ENCODE results near the gene CEP112. TPM values are rescaled to one million over a fixed set of nuclear protein-coding genes. Genes with fewer than 3 reads are reported as not detected.

CEP112 gene
- total and polyA plus RNA-seq, 2 donors (not counting 3 experiments of a cell fraction or from before 2014, with no cell fraction given): 1.5 to 25.3 TPM

GRCh38 chr17:65670667-65671371 lies 521.1 kb downstream of the CEP112 start:
- Histone ChIP-seq H2AFZ (ENCODE audit: low read depth, low read length) (no peak overlapping the region), H3K9ac (replicated peaks; ENCODE audit: extremely low read depth, insufficient read depth, low read length) (no peak overlapping the region), H3K4me3 (replicated peaks in 1 of 3; ENCODE audit: insufficient read depth in 1 of 3, low read depth in 1 of 3, low read length in 3 of 3) (no peak overlapping the region), H3K4me2 (ENCODE audit: insufficient read depth, low read length) (no peak overlapping the region), H3K4me1 (ENCODE audit: control insufficient read depth, extremely low read depth, insufficient read depth, low read length) (no peaks in the 10 kb centered on the region), H3K79me2 (ENCODE audit: control insufficient read depth, insufficient read depth, low read length) (no peaks in the 10 kb centered on the region), H3K36me3 (ENCODE audit: control insufficient read depth in 2 of 2, extremely low read depth in 1 of 2, insufficient read depth in 2 of 2, low read length in 2 of 2) (no peaks in the 10 kb centered on the region), H3K9me1 (replicated peaks; ENCODE audit: control insufficient read depth, extremely low read depth, insufficient read depth, low read length) (no peaks in the 10 kb centered on the region), H3K27me3 (ENCODE audit: control insufficient read depth in 2 of 2, insufficient read depth in 2 of 2, low read length in 2 of 2) (no peaks in the 10 kb centered on the region), H3K27ac (ENCODE audit: insufficient read depth, low read depth, low read length) (no peak overlapping the region), H4K20me1 (replicated peaks; ENCODE audit: control insufficient read depth, extremely low read depth, insufficient read depth, low read length) (no peaks in the 10 kb centered on the region), H3K9me3 (replicated peaks; ENCODE audit: control insufficient read depth, insufficient read depth, low read length) (no peaks in the 10 kb centered on the region)
- dilution Hi-C loops (cut with MboI; ENCODE audit: extremely low pct_ligation_motif_present, low sequenced_read_pairs) (no loop called here), intact Hi-C loops (cut with micrococcal nuclease) (no loop called here)
- FAIRE-seq: no peak
- no TSS peak for BruUV-seq (replicated peaks)
- no peak for TF ChIP-seq CTCF (IDR thresholded peaks at IDR 0.05; ENCODE audit: extremely low read depth in 1 of 2, insufficient read depth in 1 of 2, low read depth in 1 of 2, low read length in 2 of 2)
- CTCF ChIA-PET: interaction anchor here (1.4 kb wide), 1 partner anchor 14 kb away, joined by 3 read pairs; no protein-coding TSS in a partner anchor
- POLR2A ChIA-PET: no interaction called here
- DNase-seq (ENCODE audit: low read depth, low spot score): no peak

GRCh38 chr17:65668211-65668610 lies 523.7 kb downstream of the CEP112 start:
- Histone ChIP-seq H3K36me3 (ENCODE audit: control insufficient read depth in 2 of 2, extremely low read depth in 1 of 2, insufficient read depth in 2 of 2, low read length in 2 of 2) (no peaks in the 10 kb centered on the region), H4K20me1 (replicated peaks; ENCODE audit: control insufficient read depth, extremely low read depth, insufficient read depth, low read length) (no peaks in the 10 kb centered on the region), H3K9me1 (replicated peaks; ENCODE audit: control insufficient read depth, extremely low read depth, insufficient read depth, low read length) (no peaks in the 10 kb centered on the region), H3K9me3 (replicated peaks; ENCODE audit: control insufficient read depth, insufficient read depth, low read length) (no peaks in the 10 kb centered on the region), H2AFZ (ENCODE audit: low read depth, low read length) (no peak overlapping the region), H3K4me1 (ENCODE audit: control insufficient read depth, extremely low read depth, insufficient read depth, low read length) (no peaks in the 10 kb centered on the region), H3K4me2 (ENCODE audit: insufficient read depth, low read length) (no peak overlapping the region), H3K79me2 (ENCODE audit: control insufficient read depth, insufficient read depth, low read length) (no peaks in the 10 kb centered on the region), H3K9ac (replicated peaks; ENCODE audit: extremely low read depth, insufficient read depth, low read length) (no peak overlapping the region), H3K27ac (ENCODE audit: insufficient read depth, low read depth, low read length) (no peak overlapping the region), H3K4me3 (replicated peaks in 1 of 3; ENCODE audit: insufficient read depth in 1 of 3, low read depth in 1 of 3, low read length in 3 of 3) (no peak overlapping the region), H3K27me3 (ENCODE audit: control insufficient read depth in 2 of 2, insufficient read depth in 2 of 2, low read length in 2 of 2) (no peaks in the 10 kb centered on the region)
- DNase-seq (ENCODE audit: low read depth, low spot score) (no peak), FAIRE-seq (no peak)
- dilution Hi-C loops (cut with MboI; ENCODE audit: extremely low pct_ligation_motif_present, low sequenced_read_pairs) (no loop called here), intact Hi-C loops (cut with micrococcal nuclease) (no loop called here)
- TF ChIP-seq MYC (IDR thresholded peaks at IDR 0.05; ENCODE audit: low read depth, low read length): no peak
- TF ChIP-seq GATA2 (IDR thresholded peaks at IDR 0.05; ENCODE audit: insufficient read depth, insufficient read length, low read depth, low read length): no peak
- no peak for TF ChIP-seq MAX (IDR thresholded peaks at IDR 0.05; ENCODE audit: insufficient read depth, insufficient read length)
- no peak for TF ChIP-seq CTCF (IDR thresholded peaks at IDR 0.05; ENCODE audit: extremely low read depth in 1 of 2, insufficient read depth in 1 of 2, low read depth in 1 of 2, low read length in 2 of 2)
- TF ChIP-seq FOS (IDR thresholded peaks at IDR 0.05; ENCODE audit: borderline replicate concordance, insufficient read depth, low read length): no peak
- TF ChIP-seq POLR2AphosphoS5 (IDR thresholded peaks at IDR 0.05; ENCODE audit: insufficient read depth, low read depth, low read length): no peak
- TF ChIP-seq EZH2 (IDR thresholded peaks at IDR 0.05; ENCODE audit: borderline replicate concordance, low read depth, low read length, severe bottlenecking): no peak
- no peak for TF ChIP-seq JUN (IDR thresholded peaks at IDR 0.05; ENCODE audit: borderline replicate concordance, insufficient read depth, insufficient read length, low read depth)
- TF ChIP-seq POLR2A (IDR thresholded peaks at IDR 0.05; ENCODE audit: low read depth, low read length): no peak
- ChIA-PET POLR2A (no interaction called here), CTCF (no interaction called here)
- BruUV-seq (replicated peaks): no TSS peak

Measured in endothelial cell of umbilical vein (primary cell).